ENCODE measurements around the gene ATP6V1C2.
A peak's percentile ranks its signal among the peaks of the same experiment; 100 is the strongest.
"Not testable (repeated sequence)": the region's sequence is repeated elsewhere in the genome, so short reads cannot be mapped to it uniquely, and the experiment has no call there.

The ATP6V1C2 gene

DNA sequence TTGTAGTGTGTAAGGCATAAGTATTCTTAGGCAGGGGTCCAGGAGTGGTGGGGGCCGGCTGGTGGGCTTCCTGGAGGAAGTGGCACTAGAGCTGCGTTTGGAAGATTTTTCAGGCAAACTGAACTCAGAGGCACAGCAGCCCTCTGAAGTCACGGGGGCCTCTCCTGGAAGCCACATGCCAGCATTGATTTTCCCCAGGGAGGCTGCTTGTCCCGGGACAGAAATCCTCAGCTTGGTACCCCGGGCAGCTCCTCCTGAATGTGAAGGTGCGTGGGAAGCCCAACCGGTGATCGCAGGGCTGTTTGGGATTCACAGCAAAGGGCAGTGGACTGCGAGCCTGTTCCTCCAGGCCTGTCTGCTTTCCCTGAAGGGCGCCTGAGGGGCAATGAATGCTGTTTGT, 92.7 kb downstream of the ATP6V1C2 start:
- H3K27me3 ChIP-seq (ENCODE audit: control insufficient read depth, low read length) = peaks cover 21% of the 10 kb centered on the region
- 0 out of 2 replicates have a peak, but pooled peaks cover 2% of the 10 kb centered on the region for H3F3A ChIP-seq (ENCODE audit: control insufficient read depth, insufficient read depth)
- no peaks in the 10 kb centered on the region for H3K9me2 ChIP-seq (replicated peaks; ENCODE audit: control insufficient read depth, low read length)
- peaks cover 15% of the 10 kb centered on the region; the same call in 1 of the 2 replicates for H4K20me1 ChIP-seq (ENCODE audit: control insufficient read depth, insufficient read depth, low read depth, low read length)
- peaks cover 30% of the 10 kb centered on the region for H3K36me3 ChIP-seq (ENCODE audit: control insufficient read depth, low read length)
- H3K4me2 ChIP-seq (ENCODE audit: low read length) = no peak overlapping the region
- H3K4me1 ChIP-seq (ENCODE audit: control insufficient read depth, low read length) = peaks cover 31% of the 10 kb centered on the region
- TF ChIP-seq, protein P1, sequence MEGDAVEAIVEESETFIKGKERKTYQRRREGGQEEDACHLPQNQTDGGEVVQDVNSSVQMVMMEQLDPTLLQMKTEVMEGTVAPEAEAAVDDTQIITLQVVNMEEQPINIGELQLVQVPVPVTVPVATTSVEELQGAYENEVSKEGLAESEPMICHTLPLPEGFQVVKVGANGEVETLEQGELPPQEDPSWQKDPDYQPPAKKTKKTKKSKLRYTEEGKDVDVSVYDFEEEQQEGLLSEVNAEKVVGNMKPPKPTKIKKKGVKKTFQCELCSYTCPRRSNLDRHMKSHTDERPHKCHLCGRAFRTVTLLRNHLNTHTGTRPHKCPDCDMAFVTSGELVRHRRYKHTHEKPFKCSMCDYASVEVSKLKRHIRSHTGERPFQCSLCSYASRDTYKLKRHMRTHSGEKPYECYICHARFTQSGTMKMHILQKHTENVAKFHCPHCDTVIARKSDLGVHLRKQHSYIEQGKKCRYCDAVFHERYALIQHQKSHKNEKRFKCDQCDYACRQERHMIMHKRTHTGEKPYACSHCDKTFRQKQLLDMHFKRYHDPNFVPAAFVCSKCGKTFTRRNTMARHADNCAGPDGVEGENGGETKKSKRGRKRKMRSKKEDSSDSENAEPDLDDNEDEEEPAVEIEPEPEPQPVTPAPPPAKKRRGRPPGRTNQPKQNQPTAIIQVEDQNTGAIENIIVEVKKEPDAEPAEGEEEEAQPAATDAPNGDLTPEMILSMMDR (IDR thresholded peaks at IDR 0.05; ENCODE audit: low read depth, low read length, poor library complexity, severe bottlenecking) = no peak
- no peak for TF ChIP-seq EZH2phosphoT487 (IDR thresholded peaks at IDR 0.05; ENCODE audit: borderline replicate concordance, low read length)
- no peak overlapping the region for H3K27ac ChIP-seq (ENCODE audit: low read depth, low read length)
- H3K9me3 ChIP-seq (ENCODE audit: control insufficient read depth, insufficient read depth, low read length) = no peaks in the 10 kb centered on the region
- no peak overlapping the region for H3K4me3 ChIP-seq (ENCODE audit: low read length)
- peaks cover 37% of the 10 kb centered on the region for H3K79me2 ChIP-seq (ENCODE audit: control insufficient read depth, low read length)

GRCh38 chr2:10814571-10815331, 93.3 kb downstream of the ATP6V1C2 start:
- Histone ChIP-seq H4K20me1 (ENCODE audit: control insufficient read depth, insufficient read depth, low read depth, low read length) (peaks cover 10% of the 10 kb centered on the region; the same call in 1 of the 2 replicates), H3K27me3 (ENCODE audit: control insufficient read depth, low read length) (peaks cover 22% of the 10 kb centered on the region), H3K4me3 (ENCODE audit: low read length) (no peak overlapping the region), H3K36me3 (ENCODE audit: control insufficient read depth, low read length) (peaks cover 24% of the 10 kb centered on the region), H3K79me2 (ENCODE audit: control insufficient read depth, low read length) (peaks cover 31% of the 10 kb centered on the region), H3K4me1 (ENCODE audit: control insufficient read depth, low read length) (peaks cover 25% of the 10 kb centered on the region), H3K9me3 (ENCODE audit: control insufficient read depth, insufficient read depth, low read length) (no peaks in the 10 kb centered on the region), H3K27ac (ENCODE audit: low read depth, low read length) (no peak overlapping the region), H3K4me2 (ENCODE audit: low read length) (no peak overlapping the region), H3K9me2 (replicated peaks; ENCODE audit: control insufficient read depth, low read length) (no peaks in the 10 kb centered on the region), H3F3A (ENCODE audit: control insufficient read depth, insufficient read depth) (0 out of 2 replicates have a peak, but pooled peaks cover 2% of the 10 kb centered on the region)
- no peak for TF ChIP-seq EZH2phosphoT487 (IDR thresholded peaks at IDR 0.05; ENCODE audit: borderline replicate concordance, low read length)
- TF ChIP-seq, protein P1 (IDR thresholded peaks at IDR 0.05; ENCODE audit: low read depth, low read length, poor library complexity, severe bottlenecking) = no peak

GRCh38 chr2:10817413-10817812, 96.0 kb downstream of the ATP6V1C2 start:
- peaks cover 34% of the 10 kb centered on the region for H3K27me3 ChIP-seq (ENCODE audit: control insufficient read depth, low read length)
- no peaks in the 10 kb centered on the region for H3K9me2 ChIP-seq (replicated peaks; ENCODE audit: control insufficient read depth, low read length)
- no peaks in the 10 kb centered on the region for H3K9me3 ChIP-seq (ENCODE audit: control insufficient read depth, insufficient read depth, low read length)
- no peak overlapping the region for H3K27ac ChIP-seq (ENCODE audit: low read depth, low read length)
- TF ChIP-seq, protein P1 (IDR thresholded peaks at IDR 0.05; ENCODE audit: low read depth, low read length, poor library complexity, severe bottlenecking) = peak; percentile 13
- TF ChIP-seq EZH2phosphoT487 (IDR thresholded peaks at IDR 0.05; ENCODE audit: borderline replicate concordance, low read length) = no peak
- H3K79me2 ChIP-seq (ENCODE audit: control insufficient read depth, low read length) = peaks cover 4% of the 10 kb centered on the region
- no peak overlapping the region for H3K4me3 ChIP-seq (ENCODE audit: low read length)
- 0 out of 2 replicates have a peak, but pooled peaks cover 2% of the 10 kb centered on the region for H3F3A ChIP-seq (ENCODE audit: control insufficient read depth, insufficient read depth)
- peaks cover 6% of the 10 kb centered on the region for H3K4me1 ChIP-seq (ENCODE audit: control insufficient read depth, low read length)
- 0 out of 2 replicates have a peak, but pooled peaks cover under 1% of the 10 kb centered on the region for H3K36me3 ChIP-seq (ENCODE audit: control insufficient read depth, low read length)
- no peak overlapping the region for H3K4me2 ChIP-seq (ENCODE audit: low read length)
- H4K20me1 ChIP-seq (ENCODE audit: control insufficient read depth, insufficient read depth, low read depth, low read length) = no peaks in the 10 kb centered on the region

DNA sequence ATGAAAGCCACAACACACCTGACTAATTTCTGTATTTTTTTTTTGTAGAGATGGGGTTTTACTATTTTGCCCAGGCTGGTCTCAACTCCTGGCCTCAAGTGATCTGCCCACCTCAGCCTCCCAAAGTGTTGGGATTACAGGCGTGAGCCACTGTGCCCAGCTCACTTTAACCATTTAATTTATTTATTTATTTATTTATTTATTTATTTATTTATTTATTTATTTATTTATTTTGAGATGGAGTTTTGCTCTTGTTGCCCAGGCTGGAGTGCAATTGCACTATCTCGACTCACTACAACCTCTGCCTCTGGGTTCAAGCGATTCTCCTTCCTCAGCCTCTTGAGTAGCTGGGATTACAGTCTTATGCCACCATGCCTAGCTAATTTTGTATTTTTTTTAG, 96.9 kb downstream of the ATP6V1C2 start:
- not testable (repeated sequence) for H3K9me3 ChIP-seq (ENCODE audit: control insufficient read depth, insufficient read depth, low read length); H4K20me1 ChIP-seq (ENCODE audit: control insufficient read depth, insufficient read depth, low read depth, low read length); H3K4me3 ChIP-seq (ENCODE audit: low read length); H3K79me2 ChIP-seq (ENCODE audit: control insufficient read depth, low read length); H3K4me1 ChIP-seq (ENCODE audit: control insufficient read depth, low read length); H3K4me2 ChIP-seq (ENCODE audit: low read length); H3K27ac ChIP-seq (ENCODE audit: low read depth, low read length); H3F3A ChIP-seq (ENCODE audit: control insufficient read depth, insufficient read depth); H3K36me3 ChIP-seq (ENCODE audit: control insufficient read depth, low read length); H3K9me2 ChIP-seq (replicated peaks; ENCODE audit: control insufficient read depth, low read length)
- peaks cover 39% of the 10 kb centered on the region for H3K27me3 ChIP-seq (ENCODE audit: control insufficient read depth, low read length)

Measured in DOHH2 (cell line).